Hindlimb muscle (tissue), 1 donor: Measurements from ENCODE around the gene GRIK1. TPM values are rescaled to one million over a fixed set of nuclear protein-coding genes. Genes with fewer than 3 reads are reported as not detected.

Experiments used
- DNase-seq: peaks from one replicate; pipeline ENCODE4 v3.0.0-alpha.2; 2013
- polyA plus RNA-seq: library from polyadenylated mRNA; unstranded; fragments of 120-200 nt; gene quantifications from one replicate; pipeline ENCODE4 v1.2.1, GENCODE V29; 2013; ENCODE audit not compliant: insufficient read length

GRIK1 gene
- polyA plus RNA-seq, 1 donor = 0.49 TPM

DNA sequence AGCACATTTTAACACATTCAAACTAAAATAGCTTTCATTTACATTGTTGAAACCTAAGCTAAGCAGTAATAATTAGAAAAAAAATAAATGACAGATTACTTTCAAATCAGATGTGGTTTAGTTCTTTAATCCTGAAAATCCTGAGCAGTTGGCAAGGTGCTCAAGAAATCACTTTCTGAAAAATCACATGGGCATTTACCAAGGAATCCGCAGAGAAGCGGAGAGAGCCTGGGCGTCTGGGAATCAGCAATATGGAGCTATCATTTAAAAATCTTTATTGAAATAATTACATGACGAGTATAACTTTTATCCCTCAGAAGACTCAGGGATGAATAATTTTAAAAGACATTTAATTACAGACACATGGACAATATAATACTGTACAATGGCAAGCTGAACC is 30.2 kb downstream of the GRIK1 start:
- no peak for DNase-seq

DNA sequence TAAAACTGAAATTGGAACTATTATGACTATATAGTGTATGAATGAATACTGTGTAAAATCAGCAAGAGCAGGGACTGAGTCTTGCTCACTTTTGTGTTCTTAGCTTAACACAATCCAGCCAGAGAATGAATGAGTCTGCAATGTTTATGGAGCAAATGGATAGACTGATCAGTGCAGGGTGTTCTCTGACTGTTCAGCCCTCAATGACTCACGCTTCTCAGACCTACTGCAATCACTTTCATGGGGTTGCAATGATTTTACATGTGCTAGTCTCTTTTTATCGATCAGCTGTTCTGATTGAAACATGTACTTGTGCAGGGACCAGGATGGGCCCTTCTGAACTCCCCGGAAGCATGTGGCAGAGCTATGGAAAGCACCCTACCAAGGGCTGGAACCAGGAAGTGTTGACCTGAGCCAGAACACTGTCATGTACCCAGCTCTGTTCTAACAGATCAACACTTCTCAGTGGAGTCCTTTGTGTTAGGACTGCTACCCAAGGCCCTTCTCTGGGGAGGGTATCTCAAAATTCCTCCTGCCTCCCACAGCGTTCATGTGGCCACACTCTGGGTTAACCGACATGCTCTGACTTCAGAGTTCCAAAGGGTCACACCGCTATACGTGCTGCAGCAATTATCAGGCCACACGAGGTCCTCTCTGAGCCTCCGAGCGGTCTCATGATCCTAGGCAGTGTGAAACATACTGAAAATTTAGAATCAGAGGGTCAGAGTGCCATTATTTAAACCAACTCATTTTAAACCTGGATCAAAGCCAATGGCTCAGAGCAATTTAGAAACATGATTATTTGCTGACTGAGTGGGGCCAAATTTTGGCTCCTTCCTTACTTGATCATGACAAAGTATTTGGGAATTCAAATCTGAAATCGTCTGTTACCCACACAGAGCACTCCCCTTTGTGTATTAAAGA is 35.2 kb downstream of the GRIK1 start:
- no peak for DNase-seq

- no peak for DNase-seq
Measured at GRCh38 chr21:29896884-29897283, 42.9 kb downstream of the GRIK1 start.

DNA sequence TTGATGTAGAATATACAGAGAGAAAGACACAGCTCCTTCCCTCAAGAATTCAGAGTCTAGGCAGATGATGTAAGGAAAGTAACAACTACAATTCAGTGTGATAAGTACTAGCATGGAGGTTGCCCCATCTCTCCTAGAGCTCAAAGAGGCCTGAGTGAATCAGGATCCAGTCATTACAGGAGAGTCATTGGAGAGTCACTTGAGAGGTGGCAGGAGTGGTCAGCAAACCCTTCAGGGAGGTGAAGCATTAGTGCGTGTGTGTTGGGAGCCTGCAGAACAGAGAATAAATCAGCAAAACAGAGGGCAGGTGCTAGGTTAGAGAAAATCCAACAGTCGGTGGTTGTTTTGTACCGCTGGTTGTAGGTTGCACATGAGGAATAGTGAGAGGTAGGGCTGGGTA is 46.1 kb downstream of the GRIK1 start:
- no peak for DNase-seq

GRCh38 chr21:29892379-29892778 is 47.4 kb downstream of the GRIK1 start:
- DNase-seq = no peak

DNA sequence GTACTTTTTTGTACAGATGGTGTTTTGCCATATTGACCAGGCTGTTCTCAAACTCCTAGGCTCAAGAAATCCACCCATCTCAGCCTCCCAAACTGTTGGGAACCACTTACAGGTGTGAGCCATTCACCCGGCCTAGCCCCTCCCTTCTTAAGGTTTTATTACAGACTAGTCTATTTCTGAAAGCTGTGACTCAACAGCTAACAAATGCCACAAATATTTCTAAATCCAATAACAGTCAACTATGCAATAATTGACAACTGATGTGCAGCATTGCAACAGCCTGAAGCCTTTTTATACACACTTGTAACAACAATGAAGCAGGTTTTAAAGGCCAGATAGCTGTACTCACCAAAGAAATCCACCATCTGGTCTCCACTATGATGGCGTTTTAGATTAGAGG is 51.4 kb downstream of the GRIK1 start:
- no peak for DNase-seq

DNA sequence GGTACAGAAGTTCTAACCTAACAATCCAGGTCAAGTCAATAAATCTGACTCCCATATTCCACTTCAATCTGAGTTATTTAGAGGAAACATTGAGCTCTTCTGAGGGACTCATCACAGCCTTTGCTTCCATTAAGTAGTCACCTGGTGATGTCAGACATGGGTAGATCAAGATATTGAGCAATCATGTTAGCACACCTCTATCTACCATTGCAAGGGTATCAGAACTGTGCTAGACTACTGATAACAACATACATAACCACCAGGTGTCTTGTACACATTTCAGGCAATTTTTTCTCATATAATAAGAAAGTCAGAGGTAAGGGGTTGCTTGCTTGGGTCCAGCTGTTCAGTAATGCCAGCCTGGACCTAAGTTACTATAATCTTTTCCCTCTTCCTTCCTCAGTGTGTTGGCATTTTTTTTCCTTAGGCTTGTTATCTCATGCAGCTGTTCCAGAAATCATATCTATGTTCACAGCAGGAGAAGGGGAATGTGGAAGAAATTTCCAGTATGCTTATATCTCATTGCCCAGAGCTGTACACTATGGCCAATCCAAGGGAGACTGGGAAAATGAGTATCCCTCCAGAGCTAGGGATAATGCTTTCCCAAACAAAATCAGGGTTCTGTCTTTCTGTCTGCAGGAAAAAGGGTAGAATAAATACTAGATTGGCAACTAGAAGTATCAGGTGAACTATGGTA is 52.3 kb downstream of the GRIK1 start:
- no peak for DNase-seq

GRCh38 chr21:29885491-29885890 is 54.3 kb downstream of the GRIK1 start:
- no peak for DNase-seq

GRCh38 chr21:29875873-29876272 is 63.9 kb downstream of the GRIK1 start:
- no peak for DNase-seq

DNA sequence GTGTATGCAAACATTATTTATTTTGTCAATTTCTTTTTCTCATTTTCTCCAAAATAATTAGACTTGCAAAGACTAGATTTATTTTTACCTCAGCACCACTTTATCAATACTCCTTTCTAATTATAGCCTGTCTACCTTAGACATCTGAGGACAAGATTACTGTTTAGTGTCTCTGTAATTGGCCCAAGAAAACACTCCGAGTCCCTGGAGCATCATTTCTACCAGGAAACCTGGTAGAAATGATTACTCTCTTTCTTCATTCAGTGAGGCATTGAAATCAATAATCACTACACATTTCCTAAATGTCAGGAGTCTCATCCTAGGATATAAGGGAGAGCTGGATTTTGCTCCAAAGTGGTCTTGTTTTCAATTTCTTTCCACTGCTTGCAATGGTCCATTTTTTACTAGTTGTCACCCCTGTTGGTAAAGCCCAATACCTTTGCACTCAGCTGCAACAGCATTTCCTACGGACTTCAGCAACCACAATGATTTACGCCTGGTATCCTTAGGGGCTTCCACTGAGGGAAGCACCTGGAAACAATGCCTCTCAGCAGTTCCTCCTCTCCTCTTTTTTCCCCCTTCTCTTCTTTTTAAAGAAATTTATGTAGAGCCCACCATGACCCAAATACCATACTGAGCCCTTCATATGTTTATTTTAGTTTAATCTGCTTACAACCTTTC is 64.6 kb downstream of the GRIK1 start:
- no peak for DNase-seq

DNA sequence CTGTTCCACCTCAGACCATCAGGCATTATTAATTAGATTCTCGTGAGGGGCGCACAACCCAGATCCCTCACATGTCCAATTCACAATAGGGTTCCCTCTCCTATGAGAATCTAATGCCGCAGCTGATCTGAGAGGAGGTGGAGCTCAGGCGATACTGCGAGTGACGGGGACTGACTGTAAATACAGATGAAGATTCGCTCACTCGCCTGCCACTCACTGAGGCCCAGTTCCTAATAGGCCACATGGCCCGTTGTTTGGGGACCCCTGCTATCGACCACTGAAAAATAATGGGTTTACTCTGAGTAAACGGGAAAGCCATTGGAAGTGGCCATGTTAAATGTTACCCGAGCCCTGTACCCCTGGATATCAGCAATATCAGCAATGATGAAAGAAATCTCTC is 65.9 kb downstream of the GRIK1 start:
- no peak for DNase-seq

DNA sequence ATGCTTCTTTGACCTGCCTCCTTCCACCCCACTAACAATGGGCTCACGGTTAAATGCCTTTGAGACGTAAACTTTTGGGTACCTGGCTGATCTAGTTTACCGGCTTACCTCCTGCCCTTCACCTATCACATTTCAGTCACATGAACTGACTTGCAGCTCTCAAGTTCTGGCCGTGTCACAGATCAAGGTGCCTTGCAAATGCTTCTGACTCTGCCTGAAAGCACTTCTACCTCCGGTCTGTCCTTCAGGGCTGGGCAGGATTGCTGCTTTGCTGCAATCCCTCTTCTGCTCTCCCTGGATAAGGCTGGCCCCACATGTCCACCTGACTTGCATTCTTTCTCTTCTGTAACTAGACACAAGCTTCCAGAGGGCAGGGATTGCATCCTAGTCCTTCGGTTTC is 69.0 kb downstream of the GRIK1 start:
- no peak for DNase-seq

GRCh38 chr21:29867796-29868195 is 72.0 kb downstream of the GRIK1 start:
- no peak for DNase-seq

- no peak for DNase-seq
Measured at GRCh38 chr21:29860346-29860745, 79.5 kb downstream of the GRIK1 start.

DNA sequence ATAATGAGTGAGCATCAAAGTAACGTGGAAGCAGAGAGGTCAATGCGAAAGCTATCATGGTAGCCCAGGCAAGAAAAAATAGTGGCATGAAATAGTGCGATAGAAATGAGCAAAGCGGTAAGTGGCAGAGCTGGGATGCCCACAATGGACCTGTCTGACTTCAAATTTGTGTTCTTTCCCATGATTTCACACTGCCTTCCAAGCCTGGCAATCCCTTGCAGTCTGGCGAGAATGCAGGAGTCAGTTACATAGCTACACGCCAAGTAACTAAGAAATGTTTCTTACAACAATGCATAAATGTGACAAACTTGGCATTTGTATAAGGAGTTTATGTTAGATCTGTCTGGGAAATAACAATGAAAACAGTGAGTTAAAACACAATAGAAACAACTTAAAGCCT is 82.6 kb downstream of the GRIK1 start:
- no peak for DNase-seq

- DNase-seq = no peak
Measured at GRCh38 chr21:29854795-29855194, 85.0 kb downstream of the GRIK1 start.

DNA sequence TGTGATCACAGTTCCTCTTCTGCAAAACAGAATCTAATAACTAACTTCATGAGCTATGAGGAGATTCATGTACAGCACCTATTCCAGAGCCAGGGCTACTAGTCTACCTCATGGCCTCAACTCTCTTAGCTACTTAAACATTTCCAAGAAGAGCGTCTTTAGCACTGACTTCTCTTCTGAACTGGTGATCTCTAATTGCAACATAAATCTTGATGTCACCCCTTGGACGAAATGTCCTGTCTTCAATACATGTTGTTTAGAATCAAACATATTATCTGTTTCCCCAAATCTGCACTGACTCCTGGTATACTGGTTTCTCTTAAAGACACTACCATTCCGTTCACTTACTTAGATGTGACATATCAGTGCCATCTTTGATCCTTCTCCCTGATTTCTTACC is 88.2 kb downstream of the GRIK1 start:
- DNase-seq = no peak

DNA sequence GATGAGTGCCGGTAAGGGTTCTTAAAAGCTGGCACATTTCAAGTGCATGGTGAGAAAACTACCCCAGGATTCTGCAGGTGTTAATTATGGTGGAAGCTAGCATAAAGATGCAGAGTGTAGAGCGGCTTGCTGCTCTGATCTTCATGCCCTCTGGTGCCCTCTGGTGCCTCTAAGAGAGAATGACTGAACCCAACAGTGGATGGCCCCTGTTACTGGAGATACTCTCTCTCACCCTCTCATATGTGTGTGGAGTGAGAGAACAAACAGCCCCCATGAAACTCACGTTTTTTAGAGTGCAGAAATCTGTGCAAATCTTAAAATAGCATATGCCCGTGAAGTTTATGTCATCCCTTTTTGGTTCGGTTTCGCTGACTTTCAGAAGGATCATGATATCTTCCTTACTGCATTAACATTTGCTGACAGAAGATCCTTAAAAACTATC is 90.0 kb downstream of the GRIK1 start:
- peak; percentile 53 for DNase-seq

- DNase-seq = no peak
Measured at GRCh38 chr21:29843804-29844203, 96.0 kb downstream of the GRIK1 start.

DNA sequence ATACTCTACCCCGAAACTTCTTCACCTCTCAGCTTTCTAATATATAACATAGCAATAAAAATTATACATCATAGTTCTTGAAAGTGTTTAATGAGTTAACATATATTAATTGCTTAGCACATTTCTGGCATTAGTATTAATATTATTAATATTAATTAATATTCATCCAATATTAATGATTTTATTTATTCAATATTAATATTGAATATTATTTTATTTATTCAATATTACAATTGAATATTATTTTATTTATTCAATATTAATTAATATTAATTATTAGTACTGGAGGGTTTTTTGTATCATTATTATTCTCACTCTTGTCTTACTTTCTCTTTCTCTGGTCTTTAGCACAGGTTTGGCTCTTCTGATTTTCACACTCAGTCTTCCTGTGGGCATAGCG is 105.2 kb downstream of the GRIK1 start:
- DNase-seq = no peak

GRCh38 chr21:29832217-29832616 is 107.6 kb downstream of the GRIK1 start:
- DNase-seq = no peak

GRCh38 chr21:29829564-29830275 is 110.1 kb downstream of the GRIK1 start:
- no peak for DNase-seq

DNA sequence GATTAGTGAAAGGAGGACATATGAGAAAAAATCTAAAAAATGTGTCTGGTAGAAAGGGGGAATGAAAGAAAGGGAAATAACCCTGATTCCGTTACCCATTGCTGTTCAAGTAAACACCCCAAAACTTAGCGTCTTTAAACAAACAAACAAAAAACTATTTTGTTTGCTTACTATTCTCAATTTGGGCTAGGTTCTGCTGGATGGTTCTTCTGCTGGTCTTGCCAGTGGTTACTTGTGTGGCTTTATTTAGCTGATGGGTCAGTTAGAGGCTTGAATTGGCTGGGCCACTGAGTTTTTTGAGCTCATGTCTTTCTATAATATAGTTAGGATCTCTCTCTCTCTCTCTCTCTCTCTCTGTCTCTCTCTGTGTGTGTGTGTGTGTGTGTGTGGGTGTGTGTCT is 112.1 kb downstream of the GRIK1 start:
- DNase-seq = no peak
